Astrocyte of the spinal cord (primary cell): ENCODE measurements around the gene IQCH.
"Not testable (repeated sequence)": the region's sequence is repeated elsewhere in the genome, so short reads cannot be mapped to it uniquely, and the experiment has no call there.

Experiments
- DNase-seq: peaks from one replicate; pipeline ENCODE4 v3.0.0; 2011; ENCODE audit warnings: low read depth, low spot score
- H3K4me3 ChIP-seq: 2 replicates; pipeline ENCODE4 v1.5.1; 2011; ENCODE audit warnings: low read depth, mild to moderate bottlenecking, low read length, moderate library complexity
- CTCF ChIP-seq: IDR thresholded peaks from 2 replicates; pipeline ENCODE4 v1.5.1; 2012; ENCODE audit warnings: low read depth, mild to moderate bottlenecking, low read length, inconsistent platforms
- in situ Hi-C: cut with HindIII; loops from 2 replicates; pipeline ENCODE4 v1.10.0; 2017; ENCODE audit warnings: low sequenced_read_pairs

Gene IQCH

GRCh38 chr15:67274236-67274635, 19.6 kb downstream of the IQCH start:
- DNase-seq = no peak
- in situ Hi-C loops = no loop called here

GRCh38 chr15:67276666-67277065, 22.1 kb downstream of the IQCH start:
- in situ Hi-C loops = no loop called here
- TF ChIP-seq CTCF = no peak
- DNase-seq = no peak
- H3K4me3 ChIP-seq = no peak overlapping the region

More at GRCh38 chr15:67274236-67274635, 19.6 kb downstream of the IQCH start:
- no peak overlapping the region for H3K4me3 ChIP-seq
- no peak for TF ChIP-seq CTCF

- no peak overlapping the region for H3K4me3 ChIP-seq
- no peak for TF ChIP-seq CTCF
- in situ Hi-C loops = no loop called here
- no peak for DNase-seq
These were observed 25.6 kb downstream of the IQCH start for GRCh38 chr15:67280217-67280616.

- in situ Hi-C loops = no loop called here
- H3K4me3 ChIP-seq = no peak overlapping the region
- no peak for TF ChIP-seq CTCF
- no peak for DNase-seq
These were observed 27.1 kb downstream of the IQCH start for GRCh38 chr15:67281714-67282113.

GRCh38 chr15:67285625-67286024, 31.0 kb downstream of the IQCH start:
- H3K4me3 ChIP-seq, in situ Hi-C loops, DNase-seq: not testable (repeated sequence)

- in situ Hi-C loops, H3K4me3 ChIP-seq, DNase-seq: not testable (repeated sequence)
These were observed 31.8 kb downstream of the IQCH start for GRCh38 chr15:67286400-67286799.

GRCh38 chr15:67290319-67290718, 35.7 kb downstream of the IQCH start:
- no peak for DNase-seq
- no peak overlapping the region for H3K4me3 ChIP-seq
- in situ Hi-C loops = no loop called here
- no peak for TF ChIP-seq CTCF

GRCh38 chr15:67296188-67296587, 41.6 kb downstream of the IQCH start:
- no peak overlapping the region for H3K4me3 ChIP-seq
- no peak for TF ChIP-seq CTCF
- no peak for DNase-seq
- in situ Hi-C loops = no loop called here
